GM23248 (cell line): ENCODE data around the gene GPR35. TPM values are rescaled to one million over a fixed set of nuclear protein-coding genes. Genes with fewer than 3 reads are reported as not detected.
A peak's percentile ranks its signal among the peaks of the same experiment; 100 is the strongest.

ENCODE experiments used
- DNase-seq: peaks from one replicate; pipeline ENCODE4 v3.0.0-alpha.2; 2015
- H2AFZ ChIP-seq: fragments of 200-600 bp; sonication (generic); 2 replicates; pipeline ENCODE4 v1.6.1; 2016; ENCODE audit warnings: antibody characterized with exemption
- H3F3A ChIP-seq: fragments of 200-600 bp; sonication (generic); 2 replicates; pipeline ENCODE4 v1.6.1; 2016; ENCODE audit warnings: mild to moderate bottlenecking, antibody characterized with exemption, mixed run types; ENCODE audit not compliant: insufficient read depth
- H3K27ac ChIP-seq: fragments of 200-600 bp; sonication (generic); 2 replicates; pipeline ENCODE4 v1.5.1; 2016; ENCODE audit warnings: mild to moderate bottlenecking
- H3K27me3 ChIP-seq: fragments of 200-600 bp; sonication (generic); replicated peaks from 2 replicates; pipeline ENCODE4 v1.6.1; 2016; ENCODE audit warnings: mild to moderate bottlenecking; ENCODE audit not compliant: insufficient read depth
- H3K36me3 ChIP-seq: fragments of 200-600 bp; sonication (generic); 2 replicates; pipeline ENCODE4 v1.6.1; 2016; ENCODE audit warnings: low read depth, mild to moderate bottlenecking
- H3K4me1 ChIP-seq: fragments of 200-600 bp; sonication (generic); 2 replicates; pipeline ENCODE4 v1.6.1; 2016; ENCODE audit warnings: mild to moderate bottlenecking; ENCODE audit not compliant: insufficient read depth
- H3K4me2 ChIP-seq: fragments of 200-600 bp; sonication (generic); one replicate; pipeline ENCODE4 v1.6.1; 2016; ENCODE audit warnings: mild to moderate bottlenecking; ENCODE audit not compliant: unreplicated experiment
- H3K4me3 ChIP-seq: fragments of 200-600 bp; sonication (generic); 2 replicates; pipeline ENCODE4 v1.5.1; 2016; ENCODE audit warnings: mild to moderate bottlenecking
- H3K79me2 ChIP-seq: fragments of 200-600 bp; sonication (generic); 2 replicates; pipeline ENCODE4 v1.6.1; 2016; ENCODE audit warnings: mild to moderate bottlenecking; ENCODE audit not compliant: insufficient read depth
- H3K9ac ChIP-seq: fragments of 200-600 bp; sonication (generic); 2 replicates; pipeline ENCODE4 v1.6.1; 2016; ENCODE audit warnings: mild to moderate bottlenecking
- H3K9me2 ChIP-seq: fragments of 200-600 bp; sonication (generic); 2 replicates; pipeline ENCODE4 v1.6.1; 2016; ENCODE audit warnings: mixed run types, mild to moderate bottlenecking, moderate library complexity; ENCODE audit not compliant: insufficient read depth
- H3K9me3 ChIP-seq: fragments of 200-600 bp; sonication (generic); one replicate; pipeline ENCODE4 v1.6.1; 2017; ENCODE audit warnings: low read depth
- H4K20me1 ChIP-seq: fragments of 200-600 bp; sonication (generic); 2 replicates; pipeline ENCODE4 v1.6.0; 2016; ENCODE audit not compliant: insufficient read depth
- EZH2 ChIP-seq: fragments of 200-600 bp; sonication (generic); IDR thresholded peaks from 2 replicates; pipeline ENCODE4 v1.6.1; 2018; ENCODE audit warnings: antibody characterized with exemption, mild to moderate bottlenecking; ENCODE audit not compliant: insufficient read depth, poor library complexity, severe bottlenecking
- EZH2phosphoT487 ChIP-seq: fragments of 200-600 bp; sonication (generic); IDR thresholded peaks from 2 replicates; pipeline ENCODE4 v1.6.1; 2018; ENCODE audit warnings: antibody characterized with exemption, moderate library complexity, mild to moderate bottlenecking, low read depth; ENCODE audit not compliant: insufficient read depth
- WGBS, 2 experiments: methylation state at CpG; one replicate each; pipeline ENCODE4 v1.1.6; 2015 to 2017; ENCODE audit warnings: low lambda C conversion rate in 2 of 2, low coverage in 1 of 2; ENCODE audit errors: missing lambda C conversion rate in 2 of 2; 5-methylcytosine and 5-hydroxymethylcytosine counted together
- in situ Hi-C: fragments of 300-500 bp; cut with MboI; formaldehyde crosslinking; loops from 2 replicates; pipeline ENCODE4 v1.15.0; 2020
- polyA plus RNA-seq: library from polyadenylated mRNA; unstranded; fragments of >200 nt; fragmentation: Nextera tagmentation; extraction: Ambion mirVana; gene quantifications from 2 replicates; pipeline ENCODE4 v1.2.1, GENCODE V29; 2016
- total RNA-seq: library from RNA; depleted of rRNA; stranded (reverse); fragments of >200 nt; shearing (Covaris generic); gene quantifications from 2 replicates; pipeline ENCODE4 v1.2.3, GENCODE V29; 2014

The GPR35 gene
- total and polyA plus RNA-seq, 2 experiments from 2014 or later = 0.14 TPM; not detected in 1

- Histone ChIP-seq H3K9ac (peak overlapping the region; percentile 92; the same call in 1 of the 2 replicates), H3K27ac (no peak overlapping the region), H3F3A (peaks cover 21% of the 10 kb centered on the region), H2AFZ (no peak overlapping the region), H3K4me1 (peaks cover 26% of the 10 kb centered on the region), H3K4me2 (peak overlapping the region; percentile 74), H3K79me2 (peaks cover 82% of the 10 kb centered on the region), H3K27me3 (no peaks in the 10 kb centered on the region), H3K36me3 (no peaks in the 10 kb centered on the region), H3K9me2 (no peaks in the 10 kb centered on the region), H3K9me3 (no peaks in the 10 kb centered on the region), H4K20me1 (no peaks in the 10 kb centered on the region; the same call in 1 of the 2 replicates), H3K4me3 (peak overlapping the region; percentile 88)
- in situ Hi-C loops = no loop called here
- TF ChIP-seq EZH2 = no peak
- TF ChIP-seq EZH2phosphoT487 = no peak
- peak; percentile 19 for DNase-seq
- WGBS, 2 experiments = 80 to 89% methylated on average over 4 of the region's 4 CpGs
Observed at GRCh38 chr2:240584486-240585031, 40.7 kb upstream of the GPR35 start.

DNA sequence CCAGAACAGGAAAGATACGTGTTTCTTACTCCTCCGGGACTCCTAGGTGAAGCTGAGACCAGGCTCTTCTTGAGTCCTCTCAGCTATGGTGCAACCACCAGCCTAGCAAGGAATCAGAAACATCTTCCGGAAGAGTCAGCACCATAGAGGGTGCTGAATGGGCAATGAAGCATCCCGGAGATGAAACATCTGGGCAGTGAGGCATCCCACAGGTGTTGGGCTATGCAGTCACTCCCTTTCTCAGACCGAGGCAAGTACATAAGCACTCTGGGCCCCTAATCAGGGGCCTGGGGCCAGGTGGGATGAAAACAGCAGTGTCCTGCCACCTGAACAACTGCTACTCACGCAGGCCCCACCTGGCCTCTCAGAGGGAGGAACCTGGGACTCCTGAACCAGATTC lies 40.2 kb upstream of the GPR35 start:
- peaks cover 88% of the 10 kb centered on the region for H3K79me2 ChIP-seq
- peak; percentile 31 for DNase-seq
- 77 to 80% methylated on average over 6 of the region's 6 CpGs for WGBS, 2 experiments
- no peak overlapping the region for H2AFZ ChIP-seq
- peaks cover 17% of the 10 kb centered on the region for H3F3A ChIP-seq
- no peaks in the 10 kb centered on the region for H3K9me2 ChIP-seq
- H3K4me3 ChIP-seq = peak overlapping the region; percentile 88
- no peaks in the 10 kb centered on the region for H3K36me3 ChIP-seq
- peak overlapping the region; percentile 74 for H3K4me2 ChIP-seq
- no peaks in the 10 kb centered on the region for H4K20me1 ChIP-seq
- peaks cover 22% of the 10 kb centered on the region for H3K4me1 ChIP-seq
- TF ChIP-seq EZH2phosphoT487 (no peak), EZH2 (no peak)
- in situ Hi-C loops = no loop called here
- peak overlapping the region; percentile 59 for H3K27ac ChIP-seq
- H3K9me3 ChIP-seq = no peaks in the 10 kb centered on the region
- peak overlapping the region; percentile 92 for H3K9ac ChIP-seq
- no peaks in the 10 kb centered on the region for H3K27me3 ChIP-seq

DNA sequence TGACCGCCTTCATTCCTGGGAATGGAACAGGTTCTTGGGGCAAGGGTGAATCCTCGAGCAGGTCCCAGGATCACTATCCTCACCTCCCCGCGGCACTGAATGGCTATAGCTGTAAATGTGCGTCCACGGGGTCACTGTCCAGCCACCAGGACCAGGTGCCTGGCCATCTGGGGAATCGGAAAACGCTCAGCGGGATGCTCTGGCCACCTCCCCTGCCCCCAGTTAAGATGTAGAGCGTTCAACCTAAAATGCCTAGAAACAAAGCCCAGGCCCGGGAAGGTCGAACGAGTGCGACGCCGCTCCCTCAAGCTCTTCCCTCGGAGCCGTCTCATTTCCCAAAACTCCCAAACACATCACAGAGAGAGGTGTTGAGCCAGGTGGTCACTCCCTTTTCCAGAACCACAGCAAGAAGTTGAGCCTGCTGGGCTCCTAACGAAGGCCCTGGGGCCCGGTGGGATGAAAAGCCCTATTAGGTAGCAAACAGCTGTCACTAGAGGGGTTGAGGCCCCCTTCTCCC lies 39.5 kb upstream of the GPR35 start:
- peak overlapping the region; percentile 88 for H3K4me3 ChIP-seq
- H3K4me1 ChIP-seq = peaks cover 19% of the 10 kb centered on the region
- DNase-seq = peak; percentile 34
- H3K9me2 ChIP-seq = no peaks in the 10 kb centered on the region
- H3F3A ChIP-seq = peaks cover 13% of the 10 kb centered on the region
- peaks cover 84% of the 10 kb centered on the region for H3K79me2 ChIP-seq
- no peaks in the 10 kb centered on the region for H4K20me1 ChIP-seq
- in situ Hi-C loops = no loop called here
- H2AFZ ChIP-seq = peak overlapping the region; percentile 66
- H3K9ac ChIP-seq = peak overlapping the region; percentile 92
- peak overlapping the region; percentile 74 for H3K4me2 ChIP-seq
- H3K27ac ChIP-seq = peak overlapping the region; percentile 59
- H3K9me3 ChIP-seq = no peaks in the 10 kb centered on the region
- TF ChIP-seq EZH2 = no peak
- 5% methylated on average over 20 of the region's 20 CpGs for WGBS, 2 experiments
- H3K36me3 ChIP-seq = no peaks in the 10 kb centered on the region
- H3K27me3 ChIP-seq = no peaks in the 10 kb centered on the region

- H3K9me2 ChIP-seq = no peaks in the 10 kb centered on the region
- WGBS, 2 experiments = 1% methylated on average over 65 to 78 of the region's 88 CpGs
- peak within 1 kb of the TSS; percentile 66 for H2AFZ ChIP-seq
- H3K4me2 ChIP-seq = peak within 1 kb of the TSS; percentile 99
- no peaks in the 10 kb centered on the region for H3K36me3 ChIP-seq
- in situ Hi-C loops = no loop called here
- TF ChIP-seq EZH2phosphoT487 = no peak
- TF ChIP-seq EZH2 = no peak
- peaks cover 19% of the 10 kb centered on the region for H3K4me1 ChIP-seq
- H3K9ac ChIP-seq = peak within 1 kb of the TSS; percentile 92
- peaks cover 78% of the 10 kb centered on the region for H3K79me2 ChIP-seq
- H4K20me1 ChIP-seq = no peaks in the 10 kb centered on the region
- peak within 1 kb of the TSS; percentile 88 for H3K4me3 ChIP-seq
- peak; percentile 100 for DNase-seq
- no peaks in the 10 kb centered on the region for H3K9me3 ChIP-seq
- peaks cover 6% of the 10 kb centered on the region; the same call in 1 of the 2 replicates for H3F3A ChIP-seq
- H3K27ac ChIP-seq = peak within 1 kb of the TSS; percentile 59
- H3K27me3 ChIP-seq = no peaks in the 10 kb centered on the region
Observed at GRCh38 chr2:240586198-240586918, 38.9 kb upstream of the GPR35 start, which contains the start of gene CAPN10. Gene CAPN10, plus strand, starts transcription at chr2:240586734. Its CDS starts 178 bp downstream, at chr2:240586912.
